Activated CD4-positive, CD25-positive, alpha-beta regulatory T cell treated with anti-CD3 and anti-CD28 coated beads, Interleukin-2, amount 50 U/mL, for 72 hours (primary cell): Measurements from ENCODE around the gene YTHDC2.
"Not testable (repeated sequence)": the region's sequence is repeated elsewhere in the genome, so short reads cannot be mapped to it uniquely, and the experiment has no call there.

ENCODE experiments used
- DNase-seq: peaks from one replicate; pipeline ENCODE4 v3.0.0; 2021

YTHDC2 gene

GRCh38 chr5:113520899-113521298 is 7.4 kb downstream of the YTHDC2 start:
- no peak for DNase-seq

- no peak for DNase-seq
These were observed 9.7 kb downstream of the YTHDC2 start for GRCh38 chr5:113523168-113523567.

- DNase-seq = no peak
These were observed 11.4 kb downstream of the YTHDC2 start for GRCh38 chr5:113524927-113525326.

- no peak for DNase-seq
These were observed 12.9 kb downstream of the YTHDC2 start for GRCh38 chr5:113526421-113526820.

- no peak for DNase-seq
These were observed 14.3 kb downstream of the YTHDC2 start for GRCh38 chr5:113527746-113528145.

GRCh38 chr5:113531481-113532159 is 18.1 kb downstream of the YTHDC2 start:
- no peak for DNase-seq

- no peak for DNase-seq
These were observed 24.8 kb downstream of the YTHDC2 start for GRCh38 chr5:113538313-113538712.

- DNase-seq = no peak
These were observed 33.2 kb downstream of the YTHDC2 start for GRCh38 chr5:113546703-113547183.

- DNase-seq = no peak
These were observed 34.9 kb downstream of the YTHDC2 start for GRCh38 chr5:113548396-113548795.

- no peak for DNase-seq
These were observed 38.6 kb downstream of the YTHDC2 start for GRCh38 chr5:113552137-113552536.

GRCh38 chr5:113552620-113553019 is 39.1 kb downstream of the YTHDC2 start:
- DNase-seq = no peak

- DNase-seq = no peak
These were observed 49.4 kb downstream of the YTHDC2 start for GRCh38 chr5:113562828-113563400.

- DNase-seq = no peak
These were observed 55.9 kb downstream of the YTHDC2 start for GRCh38 chr5:113569396-113569795.

- no peak for DNase-seq
These were observed 59.2 kb downstream of the YTHDC2 start for GRCh38 chr5:113572716-113573115.

GRCh38 chr5:113574417-113574816 is 60.9 kb downstream of the YTHDC2 start:
- DNase-seq = no peak

GRCh38 chr5:113575074-113575473 is 61.6 kb downstream of the YTHDC2 start:
- no peak for DNase-seq

GRCh38 chr5:113578091-113578490 is 64.6 kb downstream of the YTHDC2 start:
- DNase-seq = no peak

- DNase-seq = no peak
These were observed 67.9 kb downstream of the YTHDC2 start for GRCh38 chr5:113581388-113581787.

- DNase-seq = no peak
These were observed 84.7 kb downstream of the YTHDC2 start for GRCh38 chr5:113598150-113598549.

GRCh38 chr5:113598926-113599325 is 85.4 kb downstream of the YTHDC2 start:
- no peak for DNase-seq

GRCh38 chr5:113600255-113600905 is 86.9 kb downstream of the YTHDC2 start:
- DNase-seq = no peak

- DNase-seq = no peak
These were observed 87.9 kb downstream of the YTHDC2 start for GRCh38 chr5:113601423-113601822.

GRCh38 chr5:113603246-113603645 is 89.8 kb downstream of the YTHDC2 start:
- not testable (repeated sequence) for DNase-seq
